IMR-90 (cell line): Measurements from ENCODE around the gene DISC1. TPM values are rescaled to one million over a fixed set of nuclear protein-coding genes. Genes with fewer than 3 reads are reported as not detected.

ENCODE experiments used
- ATAC-seq: fragments of 200-7000 bp; cut with Tn5 transposase; 2 replicates; pipeline ENCODE4 v1.9.1; 2020; ENCODE audit warnings: low read depth, mild to moderate bottlenecking, moderate library complexity
- BruUV-seq: library from RNA; stranded (reverse); fragments of 400-500 nt; replicated peaks from 2 replicates; lab custom pipeline; 2021; lab: Mats Ljungman, UMichigan
- CTCF ChIA-PET: fragments of 300-600 bp; formaldehyde crosslinking; extraction: SDS; loops from one replicate; lab custom pipeline; 2021; ENCODE audit warnings: antibody characterized with exemption; lab: Yijun Ruan, JAX
- POLR2A ChIA-PET: fragments of 300-600 bp; sonication (Branson Sonifier 250); formaldehyde crosslinking; loops from one replicate; lab custom pipeline; 2022; ENCODE audit warnings: antibody characterized with exemption; ENCODE audit not compliant: unreplicated experiment; lab: Charles Lee
- DNase-seq: peaks from one replicate; pipeline ENCODE4 v3.0.0; 2013
- H2AFZ ChIP-seq: replicated peaks from 2 replicates; pipeline ENCODE3; 2013; ENCODE audit warnings: low read length, mild to moderate bottlenecking; ENCODE audit not compliant: poor library complexity
- H2AK5ac ChIP-seq: 2 replicates; pipeline ENCODE4 v1.6.1; 2013; ENCODE audit warnings: low read depth, low read length, inconsistent platforms
- H2AK9ac ChIP-seq: replicated peaks from 2 replicates; pipeline ENCODE3; 2013; ENCODE audit warnings: mild to moderate bottlenecking, low read depth, low read length, moderate library complexity; ENCODE audit not compliant: poor library complexity
- H2BK120ac ChIP-seq: 2 replicates; pipeline ENCODE4 v1.6.1; 2013; ENCODE audit warnings: low read depth, low read length, inconsistent platforms
- H2BK15ac ChIP-seq: 3 replicates; pipeline ENCODE4 v1.6.1; 2013; ENCODE audit warnings: low read depth, low read length, inconsistent platforms
- H2BK20ac ChIP-seq: 2 replicates; pipeline ENCODE4 v1.6.1; 2013; ENCODE audit warnings: low read depth, mild to moderate bottlenecking, inconsistent platforms, low read length, moderate library complexity
- H2BK5ac ChIP-seq: 2 replicates; pipeline ENCODE4 v1.6.1; 2013; ENCODE audit warnings: mild to moderate bottlenecking, low read depth, low read length, inconsistent platforms; ENCODE audit not compliant: poor library complexity, severe bottlenecking
- H3K14ac ChIP-seq: replicated peaks from 2 replicates; pipeline ENCODE4 v1.6.1; 2013; ENCODE audit warnings: low read depth, low read length, inconsistent platforms
- H3K18ac ChIP-seq: 2 replicates; pipeline ENCODE4 v1.6.1; 2013; ENCODE audit warnings: low read depth, low read length, control low read depth
- H3K23ac ChIP-seq: 2 replicates; pipeline ENCODE4 v1.6.1; 2013; ENCODE audit warnings: low read depth, low read length, inconsistent platforms
- H3K27ac ChIP-seq: 2 replicates; pipeline ENCODE4 v1.5.1; 2013; ENCODE audit warnings: mild to moderate bottlenecking, control low read depth, low read length; ENCODE audit not compliant: insufficient read depth
- H3K27me3 ChIP-seq: 2 replicates; pipeline ENCODE4 v1.6.1; 2013; ENCODE audit warnings: low read length; ENCODE audit not compliant: control insufficient read depth, insufficient read depth
- H3K36me3 ChIP-seq: 2 replicates; pipeline ENCODE4 v1.6.1; 2013; ENCODE audit warnings: low read length, mixed read lengths; ENCODE audit not compliant: control insufficient read depth, insufficient read depth
- H3K4ac ChIP-seq: 2 replicates; pipeline ENCODE4 v1.6.1; 2013; ENCODE audit warnings: low read depth, low read length, inconsistent platforms
- H3K4me1 ChIP-seq: 2 replicates; pipeline ENCODE4 v1.6.1; 2013; ENCODE audit warnings: low read length, mixed read lengths; ENCODE audit not compliant: control insufficient read depth, insufficient read depth
- H3K4me2 ChIP-seq: 2 replicates; pipeline ENCODE4 v1.6.1; 2013; ENCODE audit warnings: low read depth, mild to moderate bottlenecking, control low read depth, low read length, moderate library complexity
- H3K4me3 ChIP-seq: 2 replicates; pipeline ENCODE4 v1.5.1; 2013; ENCODE audit warnings: low read depth, mild to moderate bottlenecking, control low read depth, low read length, moderate library complexity; ENCODE audit not compliant: insufficient read depth
- H3K56ac ChIP-seq: 2 replicates; pipeline ENCODE4 v1.6.1; 2013; ENCODE audit warnings: low read length, inconsistent platforms; ENCODE audit not compliant: insufficient read depth; ENCODE audit errors: extremely low read depth
- H3K79me1 ChIP-seq, 2 experiments: 2 replicates each; pipeline ENCODE4 v1.6.1; 2013; ENCODE audit warnings: low read length in 2 of 2, inconsistent platforms in 1 of 2, low read depth in 1 of 2
- H3K9ac ChIP-seq: 2 replicates; pipeline ENCODE4 v1.6.1; 2013; ENCODE audit warnings: low read depth, low read length, control low read depth
- H3K9me1 ChIP-seq: 2 replicates; pipeline ENCODE4 v1.6.1; 2013; ENCODE audit warnings: low read length, inconsistent platforms; ENCODE audit not compliant: insufficient read depth
- H3K9me3 ChIP-seq: 2 replicates; pipeline ENCODE4 v1.6.1; 2013; ENCODE audit warnings: low read length; ENCODE audit not compliant: control insufficient read depth, insufficient read depth
- H4K20me1 ChIP-seq: 2 replicates; pipeline ENCODE4 v1.6.1; 2013; ENCODE audit warnings: low read length, inconsistent platforms; ENCODE audit not compliant: insufficient read depth
- H4K5ac ChIP-seq: 2 replicates; pipeline ENCODE4 v1.6.1; 2013; ENCODE audit warnings: mild to moderate bottlenecking, low read depth, low read length, control low read depth
- H4K8ac ChIP-seq, 2 experiments: 2 replicates each; pipeline ENCODE4 v1.6.1; 2013; ENCODE audit warnings: low read depth in 2 of 2, low read length in 2 of 2, control low read depth in 1 of 2, inconsistent platforms in 1 of 2
- H4K91ac ChIP-seq: 2 replicates; pipeline ENCODE4 v1.6.1; 2013; ENCODE audit warnings: low read depth, low read length, inconsistent platforms; ENCODE audit not compliant: insufficient read depth
- BHLHE40 ChIP-seq: fragments of 150-350 bp; IDR thresholded peaks from 2 replicates; pipeline ENCODE4 v1.6.1; 2016; ENCODE audit warnings: mild to moderate bottlenecking, low read depth, low read length
- CEBPB ChIP-seq: IDR thresholded peaks from 2 replicates; pipeline ENCODE4 v1.6.1; 2012; ENCODE audit warnings: low read depth, low read length, improper control_type of control experiment
- CHD1 ChIP-seq: IDR thresholded peaks from 2 replicates; pipeline ENCODE4 v1.6.1; 2012; ENCODE audit warnings: low read depth, low read length, improper control_type of control experiment
- FOS ChIP-seq: fragments of 150-350 bp; IDR thresholded peaks from 2 replicates; pipeline ENCODE4 v1.6.1; 2016; ENCODE audit warnings: low read depth, low read length
- MAZ ChIP-seq: IDR thresholded peaks from 2 replicates; pipeline ENCODE4 v1.6.1; 2012; ENCODE audit warnings: low read depth, mild to moderate bottlenecking, low read length, improper control_type of control experiment, moderate library complexity, borderline replicate concordance
- MXI1 ChIP-seq: IDR thresholded peaks from 2 replicates; pipeline ENCODE4 v1.6.1; 2012; ENCODE audit warnings: low read depth, mild to moderate bottlenecking, low read length, moderate library complexity, borderline replicate concordance
- NFE2L2 ChIP-seq: fragments of 150-350 bp; IDR thresholded peaks from 2 replicates; pipeline ENCODE4 v1.6.1; 2016; ENCODE audit warnings: low read depth, mild to moderate bottlenecking, low read length
- RAD21 ChIP-seq: IDR thresholded peaks from 2 replicates; pipeline ENCODE4 v1.6.1; 2012; ENCODE audit warnings: low read length, improper control_type of control experiment
- RCOR1 ChIP-seq: IDR thresholded peaks from 2 replicates; pipeline ENCODE4 v1.6.1; 2012; ENCODE audit warnings: mild to moderate bottlenecking, low read length, improper control_type of control experiment; ENCODE audit not compliant: insufficient replicate concordance
- RFX5 ChIP-seq: IDR thresholded peaks from 2 replicates; pipeline ENCODE4 v1.8.0; 2012; ENCODE audit warnings: low read depth, mild to moderate bottlenecking, low read length, moderate library complexity
- SMC3 ChIP-seq: fragments of 150-350 bp; IDR thresholded peaks from 2 replicates; pipeline ENCODE4 v1.6.1; 2016; ENCODE audit warnings: low read depth, mild to moderate bottlenecking, antibody characterized with exemption, low read length, moderate library complexity
- WGBS, 2 experiments: methylation state at CpG; one replicate each; pipeline versions ENCODE4 v1.1.5 to v1.1.7; 2013; ENCODE audit warnings: missing lambda C conversion rate in 2 of 2; ENCODE audit not compliant: insufficient read length in 1 of 2; ENCODE audit errors: extremely low coverage in 2 of 2; 5-methylcytosine and 5-hydroxymethylcytosine counted together
- dilution Hi-C: fragments of 300-500 bp; cut with HindIII; formaldehyde crosslinking; loops from one replicate; pipeline ENCODE4 v1.14.3; 2018; ENCODE audit warnings: low sequenced_read_pairs; ENCODE audit not compliant: unreplicated experiment
- in situ Hi-C: fragments of 300-500 bp; cut with MboI; formaldehyde crosslinking; loops from 3 replicates; pipeline ENCODE4 v1.14.3; 2019; ENCODE audit warnings: low sequenced_read_pairs, inconsistent platforms, mixed read lengths
- intact Hi-C: fragments of 100-400 bp; cut with micrococcal nuclease; formaldehyde crosslinking; loops from 2 replicates; pipeline ENCODE4 v1.10.0; 2022
- polyA plus RNA-seq, 3 experiments: library from polyadenylated mRNA; depleted of rRNA; stranded (reverse); fragments of >200 nt; gene quantifications; 2 replicates each; pipeline ENCODE4 v1.2.3, GENCODE V29; 2012; ENCODE audit warnings: low replicate concordance in 1 of 3
- total RNA-seq: library from RNA; depleted of rRNA; stranded (reverse); fragments of >200 nt; gene quantifications from 2 replicates; pipeline ENCODE4 v1.2.3, GENCODE V29; 2012
- TF ChIP-seq, protein P1 (sequence below): fragments of 150-350 bp; IDR thresholded peaks from 2 replicates; pipeline ENCODE4 v1.6.1; 2017; ENCODE audit warnings: mild to moderate bottlenecking, antibody characterized with exemption, low read length, low read depth
- TF ChIP-seq, protein P2 (sequence below): conservative IDR thresholded peaks from 2 replicates; pipeline ENCODE4 v1.5.1; 2012; ENCODE audit warnings: mild to moderate bottlenecking, low read depth, low read length, improper control_type of control experiment
- TF ChIP-seq, protein P3 (sequence below): fragments of 150-350 bp; IDR thresholded peaks from 2 replicates; pipeline ENCODE4 v1.6.1; 2016; ENCODE audit warnings: low read depth, mild to moderate bottlenecking, low read length, moderate library complexity, borderline replicate concordance

The DISC1 gene
- total and polyA plus RNA-seq, 2 of the 4 experiments (the other 2 are of a cell fraction), result 2.2 to 7.0 TPM

DNA sequence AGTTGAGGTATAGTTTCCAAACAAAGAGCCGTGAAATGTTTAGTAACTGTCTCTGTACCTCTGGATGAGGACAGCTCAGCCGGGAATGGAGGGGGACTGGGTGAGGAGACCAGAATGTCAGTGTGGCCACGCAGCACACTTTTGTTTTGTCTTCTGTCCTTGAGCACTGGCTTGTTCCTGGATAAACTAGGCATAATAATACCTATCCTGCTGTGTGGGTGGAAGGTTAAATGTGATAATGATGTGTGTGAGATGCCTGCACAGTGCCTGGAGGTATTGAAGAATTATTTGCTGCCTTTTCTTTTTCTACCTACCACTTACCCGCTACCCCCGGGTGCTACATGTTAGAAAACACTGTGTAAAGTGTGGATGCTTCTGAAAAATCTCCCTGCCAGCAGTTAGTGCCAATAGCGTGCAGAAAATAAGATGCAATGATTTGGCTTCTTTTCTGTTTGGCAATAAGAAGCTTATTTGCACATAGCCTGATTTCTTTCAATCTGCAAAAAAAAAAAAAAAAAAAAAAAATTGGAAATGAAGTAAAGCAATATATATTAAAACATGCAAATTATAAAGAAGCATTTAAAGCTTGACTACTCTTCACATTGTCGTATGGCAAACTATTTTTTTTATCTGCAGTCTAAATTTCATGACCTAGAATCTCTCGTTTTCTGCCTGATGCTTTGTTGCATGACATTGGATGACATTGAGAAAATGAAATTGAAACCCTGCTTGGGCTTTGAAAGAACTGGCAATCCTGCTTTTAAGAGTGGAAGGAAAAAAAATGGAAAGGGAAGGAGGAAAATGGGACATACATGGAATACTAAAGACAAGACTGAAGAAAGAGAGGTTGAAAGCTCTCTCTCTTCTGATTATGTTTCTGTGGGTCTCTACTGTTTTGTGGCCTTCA, 89.5 kb downstream of the DISC1 start:
- Histone ChIP-seq H3K27ac (no peak overlapping the region), H3K36me3 (no peaks in the 10 kb centered on the region), H3K27me3 (no peaks in the 10 kb centered on the region), H3K4ac (no peak overlapping the region), H3K18ac (no peak overlapping the region), H3K14ac (no peak overlapping the region), H3K9ac (no peak overlapping the region), H4K91ac (no peak overlapping the region), H2BK20ac (no peak overlapping the region), H4K20me1 (no peaks in the 10 kb centered on the region), H3K56ac (no peak overlapping the region), H2BK120ac (no peak overlapping the region), H3K23ac (no peak overlapping the region), H3K9me3 (no peaks in the 10 kb centered on the region), H2AK9ac (no peak overlapping the region), H3K9me1 (no peaks in the 10 kb centered on the region; the same call in 1 of the 2 replicates), H2AK5ac (no peak overlapping the region), H2AFZ (no peak overlapping the region), H2BK5ac (no peak overlapping the region), H3K4me2 (no peak overlapping the region), H2BK15ac (no peak overlapping the region), H3K4me1 (no peaks in the 10 kb centered on the region), H4K5ac (no peak overlapping the region), H4K8ac (no peak overlapping the region), H3K4me3 (no peak overlapping the region), H3K79me1 (no peaks in the 10 kb centered on the region; a peak in 1 of 4 replicates)
- ATAC-seq (no peak), DNase-seq (no peak)
- BruUV-seq, result no TSS peak
- POLR2A ChIA-PET, result interaction anchor here (0.6 kb wide), 1 partner anchor 82 kb away, joined by 9 read pairs; no protein-coding TSS in a partner anchor
- dilution Hi-C loops (no loop called here), intact Hi-C loops (no loop called here), in situ Hi-C loops (no loop called here)
- no CpG with 5 or more reads among the region's 8 CpGs for WGBS, 2 experiments
- CTCF ChIA-PET, result interaction anchor here (0.6 kb wide), 1 partner anchor 59 kb away, joined by 3 read pairs; no protein-coding TSS in a partner anchor
- TF ChIP-seq BHLHE40 (no peak), RAD21 (no peak), NFE2L2 (no peak), CEBPB (no peak), RFX5 (no peak), SMC3 (no peak), CHD1 (no peak), MAZ (no peak), FOS (no peak), RCOR1 (no peak), MXI1 (no peak)
- TF ChIP-seq, protein P1, sequence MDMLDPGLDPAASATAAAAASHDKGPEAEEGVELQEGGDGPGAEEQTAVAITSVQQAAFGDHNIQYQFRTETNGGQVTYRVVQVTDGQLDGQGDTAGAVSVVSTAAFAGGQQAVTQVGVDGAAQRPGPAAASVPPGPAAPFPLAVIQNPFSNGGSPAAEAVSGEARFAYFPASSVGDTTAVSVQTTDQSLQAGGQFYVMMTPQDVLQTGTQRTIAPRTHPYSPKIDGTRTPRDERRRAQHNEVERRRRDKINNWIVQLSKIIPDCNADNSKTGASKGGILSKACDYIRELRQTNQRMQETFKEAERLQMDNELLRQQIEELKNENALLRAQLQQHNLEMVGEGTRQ, result no peak
- TF ChIP-seq, protein P2, sequence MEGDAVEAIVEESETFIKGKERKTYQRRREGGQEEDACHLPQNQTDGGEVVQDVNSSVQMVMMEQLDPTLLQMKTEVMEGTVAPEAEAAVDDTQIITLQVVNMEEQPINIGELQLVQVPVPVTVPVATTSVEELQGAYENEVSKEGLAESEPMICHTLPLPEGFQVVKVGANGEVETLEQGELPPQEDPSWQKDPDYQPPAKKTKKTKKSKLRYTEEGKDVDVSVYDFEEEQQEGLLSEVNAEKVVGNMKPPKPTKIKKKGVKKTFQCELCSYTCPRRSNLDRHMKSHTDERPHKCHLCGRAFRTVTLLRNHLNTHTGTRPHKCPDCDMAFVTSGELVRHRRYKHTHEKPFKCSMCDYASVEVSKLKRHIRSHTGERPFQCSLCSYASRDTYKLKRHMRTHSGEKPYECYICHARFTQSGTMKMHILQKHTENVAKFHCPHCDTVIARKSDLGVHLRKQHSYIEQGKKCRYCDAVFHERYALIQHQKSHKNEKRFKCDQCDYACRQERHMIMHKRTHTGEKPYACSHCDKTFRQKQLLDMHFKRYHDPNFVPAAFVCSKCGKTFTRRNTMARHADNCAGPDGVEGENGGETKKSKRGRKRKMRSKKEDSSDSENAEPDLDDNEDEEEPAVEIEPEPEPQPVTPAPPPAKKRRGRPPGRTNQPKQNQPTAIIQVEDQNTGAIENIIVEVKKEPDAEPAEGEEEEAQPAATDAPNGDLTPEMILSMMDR, result no peak
- TF ChIP-seq, protein P3, sequence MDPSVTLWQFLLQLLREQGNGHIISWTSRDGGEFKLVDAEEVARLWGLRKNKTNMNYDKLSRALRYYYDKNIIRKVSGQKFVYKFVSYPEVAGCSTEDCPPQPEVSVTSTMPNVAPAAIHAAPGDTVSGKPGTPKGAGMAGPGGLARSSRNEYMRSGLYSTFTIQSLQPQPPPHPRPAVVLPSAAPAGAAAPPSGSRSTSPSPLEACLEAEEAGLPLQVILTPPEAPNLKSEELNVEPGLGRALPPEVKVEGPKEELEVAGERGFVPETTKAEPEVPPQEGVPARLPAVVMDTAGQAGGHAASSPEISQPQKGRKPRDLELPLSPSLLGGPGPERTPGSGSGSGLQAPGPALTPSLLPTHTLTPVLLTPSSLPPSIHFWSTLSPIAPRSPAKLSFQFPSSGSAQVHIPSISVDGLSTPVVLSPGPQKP, result no peak
